H9 (cell line): Measurements from ENCODE around the gene UVSSA. TPM values are rescaled to one million over a fixed set of nuclear protein-coding genes. Genes with fewer than 3 reads are reported as not detected.

Source experiments
- DNase-seq: peaks from one replicate; pipeline ENCODE4 v3.0.0-alpha.2; 2017
- H2AFZ ChIP-seq: one replicate; pipeline ENCODE4 v1.6.1; 2013; ENCODE audit warnings: mild to moderate bottlenecking, low read length, control low read depth, moderate library complexity
- H2AK5ac ChIP-seq: 2 replicates; pipeline ENCODE4 v1.6.1; 2013; ENCODE audit warnings: low read length, control low read depth, mixed read lengths; ENCODE audit not compliant: insufficient read length
- H2BK120ac ChIP-seq: one replicate; pipeline ENCODE4 v1.6.1; 2013; ENCODE audit warnings: low read depth, mild to moderate bottlenecking, low read length, control low read depth, inconsistent platforms; ENCODE audit not compliant: poor library complexity, severe bottlenecking
- H2BK12ac ChIP-seq: 2 replicates; pipeline ENCODE4 v1.6.1; 2013; ENCODE audit warnings: low read length, control low read depth, mixed read lengths, low read depth; ENCODE audit not compliant: insufficient read length
- H2BK15ac ChIP-seq: 2 replicates; pipeline ENCODE4 v1.6.1; 2013; ENCODE audit warnings: low read depth, low read length, control low read depth
- H2BK20ac ChIP-seq: one replicate; pipeline ENCODE4 v1.6.1; 2013; ENCODE audit warnings: low read depth, mild to moderate bottlenecking, low read length, control low read depth, inconsistent platforms; ENCODE audit not compliant: poor library complexity, severe bottlenecking
- H2BK5ac ChIP-seq: 2 replicates; pipeline ENCODE4 v1.6.1; 2013; ENCODE audit warnings: low read length, control low read depth, mixed read lengths; ENCODE audit not compliant: insufficient read length
- H3K14ac ChIP-seq: 2 replicates; pipeline ENCODE4 v1.6.1; 2013; ENCODE audit warnings: low read length, control low read depth; ENCODE audit not compliant: insufficient read depth
- H3K18ac ChIP-seq: 2 replicates; pipeline ENCODE4 v1.6.1; 2013; ENCODE audit warnings: low read depth, mild to moderate bottlenecking, mixed read lengths, low read length, control low read depth; ENCODE audit not compliant: insufficient read length
- H3K23ac ChIP-seq: 2 replicates; pipeline ENCODE4 v1.6.1; 2013; ENCODE audit warnings: low read length, control low read depth, mixed read lengths, low read depth; ENCODE audit not compliant: insufficient read length
- H3K23me2 ChIP-seq: 2 replicates; pipeline ENCODE4 v1.6.1; 2013; ENCODE audit warnings: low read depth, mild to moderate bottlenecking, mixed read lengths, low read length, control low read depth; ENCODE audit not compliant: insufficient read length, poor library complexity, severe bottlenecking
- H3K27ac ChIP-seq: 2 replicates; pipeline ENCODE4 v1.5.1; 2013; ENCODE audit warnings: low read length, control low read depth, mixed read lengths, low read depth; ENCODE audit not compliant: insufficient read length
- H3K27me3 ChIP-seq: 2 replicates; pipeline ENCODE4 v1.6.1; 2013; ENCODE audit warnings: low read length, control low read depth, inconsistent platforms; ENCODE audit not compliant: insufficient read depth
- H3K4ac ChIP-seq: 2 replicates; pipeline ENCODE4 v1.6.1; 2013; ENCODE audit warnings: low read depth, mild to moderate bottlenecking, control low read depth, inconsistent platforms, low read length, moderate library complexity
- H3K4me1 ChIP-seq: 2 replicates; pipeline ENCODE4 v1.6.1; 2013; ENCODE audit warnings: low read length, control low read depth, inconsistent platforms; ENCODE audit not compliant: insufficient read depth
- H3K4me2 ChIP-seq: 2 replicates; pipeline ENCODE4 v1.6.1; 2013; ENCODE audit warnings: low read length, control low read depth, mixed read lengths; ENCODE audit not compliant: insufficient read length, insufficient read depth
- H3K56ac ChIP-seq: 2 replicates; pipeline ENCODE4 v1.6.1; 2013; ENCODE audit warnings: low read depth, mild to moderate bottlenecking, mixed read lengths, low read length, control low read depth; ENCODE audit not compliant: insufficient read length
- H3K79me1 ChIP-seq: 2 replicates; pipeline ENCODE4 v1.6.1; 2013; ENCODE audit warnings: low read depth, mild to moderate bottlenecking, moderate library complexity, low read length, control low read depth, inconsistent platforms; ENCODE audit not compliant: insufficient read depth, poor library complexity, severe bottlenecking
- H3K79me2 ChIP-seq: 2 replicates; pipeline ENCODE4 v1.6.1; 2013; ENCODE audit warnings: low read length, control low read depth, inconsistent platforms; ENCODE audit not compliant: insufficient read depth
- H3K9ac ChIP-seq: 2 replicates; pipeline ENCODE4 v1.6.1; 2013; ENCODE audit warnings: low read length, control low read depth, mixed read lengths; ENCODE audit not compliant: insufficient read length; ENCODE audit errors: extremely low read depth
- H3K9me3 ChIP-seq: one replicate; pipeline ENCODE4 v1.6.1; 2013; ENCODE audit warnings: low read depth, low read length, inconsistent platforms; ENCODE audit not compliant: control insufficient read depth
- H3T11ph ChIP-seq: one replicate; pipeline ENCODE4 v1.6.1; 2013; ENCODE audit warnings: mild to moderate bottlenecking, low read length, control low read depth, inconsistent platforms
- H4K20me1 ChIP-seq: one replicate; pipeline ENCODE4 v1.6.1; 2013; ENCODE audit not compliant: control insufficient read depth, insufficient read length, insufficient read depth
- H4K5ac ChIP-seq: 2 replicates; pipeline ENCODE4 v1.6.1; 2013; ENCODE audit warnings: low read depth, mild to moderate bottlenecking, mixed read lengths, low read length, control low read depth; ENCODE audit not compliant: insufficient read length
- H4K8ac ChIP-seq: replicated peaks from 2 replicates; pipeline ENCODE4 v1.6.1; 2013; ENCODE audit warnings: low read length, control low read depth, mixed read lengths, low read depth; ENCODE audit not compliant: insufficient read length
- H4K91ac ChIP-seq: 2 replicates; pipeline ENCODE4 v1.6.1; 2013; ENCODE audit warnings: low read depth, mild to moderate bottlenecking, moderate library complexity, mixed read lengths, low read length, control low read depth; ENCODE audit not compliant: insufficient read length
- H3K27ac Mint-ChIP-seq, 3 experiments: 2 replicates in 2 of 3; 3 replicates in 1 of 3; pipeline ENCODE4 v1.8.0; 2020 to 2021; ENCODE audit warnings: mixed read lengths in 3 of 3, mild to moderate bottlenecking in 1 of 3, moderate library complexity in 1 of 3
- H3K27me3 Mint-ChIP-seq: 2 replicates; pipeline ENCODE4 v1.8.0; 2021; ENCODE audit warnings: low read depth, mild to moderate bottlenecking, moderate library complexity, mixed read lengths
- H3K36me3 Mint-ChIP-seq, 3 experiments: 2 replicates in 2 of 3; 3 replicates in 1 of 3; pipeline ENCODE4 v1.8.0; 2020 to 2021; ENCODE audit warnings: low read depth in 3 of 3, mixed read lengths in 3 of 3; ENCODE audit not compliant: insufficient read depth in 1 of 3
- H3K4me1 Mint-ChIP-seq, 2 experiments: 2 replicates each; pipeline ENCODE4 v1.8.0; 2020; ENCODE audit warnings: mixed read lengths in 2 of 2
- H3K4me3 Mint-ChIP-seq, 2 experiments: 2 replicates in 1 of 2; 3 replicates in 1 of 2; pipeline ENCODE4 v1.8.0; 2020 to 2021; ENCODE audit warnings: mild to moderate bottlenecking in 2 of 2, mixed read lengths in 2 of 2, moderate library complexity in 1 of 2
- H3K9me3 Mint-ChIP-seq, 2 experiments: 2 replicates in 1 of 2; 3 replicates in 1 of 2; pipeline ENCODE4 v1.8.0; 2020; ENCODE audit warnings: mild to moderate bottlenecking in 2 of 2, mixed read lengths in 2 of 2, moderate library complexity in 1 of 2
- WGBS: extraction: QIAGEN DNeasy Blood & Tissue Kit; methylation state at CpG from one replicate; pipeline ENCODE4 v1.1.7; 2013; ENCODE audit warnings: missing lambda C conversion rate, low lambda C conversion rate, mixed read lengths; ENCODE audit not compliant: insufficient read length; ENCODE audit errors: extremely low coverage; 5-methylcytosine and 5-hydroxymethylcytosine counted together
- total RNA-seq: library from RNA; stranded (reverse); gene quantifications from 2 replicates; pipeline ENCODE4 v1.2.1, GENCODE V29; 2021
- TF ChIP-seq, protein P1 (sequence below): fragments of 200-600 bp; sonication (generic); conservative IDR thresholded peaks from 3 replicates; pipeline ENCODE4 v1.8.0; 2021; ENCODE audit warnings: antibody characterized with exemption, mild to moderate bottlenecking

Gene UVSSA
- total RNA-seq, 1 experiment from 2014 or later = 15.9 TPM

DNA sequence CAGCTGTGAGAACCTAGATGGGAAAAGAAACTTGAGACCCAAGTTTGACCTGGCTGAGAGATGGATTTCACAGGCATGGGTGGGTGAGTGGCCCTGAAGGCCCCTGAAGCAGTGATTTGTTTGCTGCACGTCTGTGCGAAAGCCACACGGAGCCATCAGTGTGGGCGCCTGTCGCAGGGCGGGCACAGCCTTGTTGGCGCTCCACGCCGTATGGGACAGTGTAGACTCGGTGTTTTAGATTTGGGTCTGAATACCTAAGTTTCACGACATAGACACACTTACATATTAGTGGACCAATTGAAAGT lies 21.9 kb upstream of the UVSSA start:
- TF ChIP-seq, protein P1, sequence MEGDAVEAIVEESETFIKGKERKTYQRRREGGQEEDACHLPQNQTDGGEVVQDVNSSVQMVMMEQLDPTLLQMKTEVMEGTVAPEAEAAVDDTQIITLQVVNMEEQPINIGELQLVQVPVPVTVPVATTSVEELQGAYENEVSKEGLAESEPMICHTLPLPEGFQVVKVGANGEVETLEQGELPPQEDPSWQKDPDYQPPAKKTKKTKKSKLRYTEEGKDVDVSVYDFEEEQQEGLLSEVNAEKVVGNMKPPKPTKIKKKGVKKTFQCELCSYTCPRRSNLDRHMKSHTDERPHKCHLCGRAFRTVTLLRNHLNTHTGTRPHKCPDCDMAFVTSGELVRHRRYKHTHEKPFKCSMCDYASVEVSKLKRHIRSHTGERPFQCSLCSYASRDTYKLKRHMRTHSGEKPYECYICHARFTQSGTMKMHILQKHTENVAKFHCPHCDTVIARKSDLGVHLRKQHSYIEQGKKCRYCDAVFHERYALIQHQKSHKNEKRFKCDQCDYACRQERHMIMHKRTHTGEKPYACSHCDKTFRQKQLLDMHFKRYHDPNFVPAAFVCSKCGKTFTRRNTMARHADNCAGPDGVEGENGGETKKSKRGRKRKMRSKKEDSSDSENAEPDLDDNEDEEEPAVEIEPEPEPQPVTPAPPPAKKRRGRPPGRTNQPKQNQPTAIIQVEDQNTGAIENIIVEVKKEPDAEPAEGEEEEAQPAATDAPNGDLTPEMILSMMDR = no peak
- H3K27ac Mint-ChIP-seq = peak overlapping the region in 1 of 3 experiments; percentile 35; a peak in 1 of 7 replicates
- no peaks in the 10 kb centered on the region for H3K4me1 ChIP-seq
- no peak overlapping the region for H3K18ac ChIP-seq
- H2AK5ac ChIP-seq = no peak overlapping the region
- no peaks in the 10 kb centered on the region for H3K27me3 ChIP-seq
- no peak overlapping the region for H2BK20ac ChIP-seq
- no peak for DNase-seq
- H3K4me2 ChIP-seq = no peak overlapping the region
- H3K23ac ChIP-seq = no peak overlapping the region
- no peak overlapping the region for H2BK15ac ChIP-seq
- H2AFZ ChIP-seq = no peak overlapping the region
- H4K5ac ChIP-seq = no peak overlapping the region
- no peaks in the 10 kb centered on the region for H3K27me3 Mint-ChIP-seq
- H3K4ac ChIP-seq = no peak overlapping the region
- no peak overlapping the region for H2BK5ac ChIP-seq
- H3K56ac ChIP-seq = no peak overlapping the region
- H3K9me3 ChIP-seq = no peaks in the 10 kb centered on the region
- H3K4me1 Mint-ChIP-seq = no peaks in the 10 kb centered on the region
- H3K27ac ChIP-seq = no peak overlapping the region
- H3K79me1 ChIP-seq = no peaks in the 10 kb centered on the region
- H4K91ac ChIP-seq = no peak overlapping the region
- H3K14ac ChIP-seq = no peak overlapping the region
- no peaks in the 10 kb centered on the region for H4K20me1 ChIP-seq
- H2BK120ac ChIP-seq = no peak overlapping the region
- H3K79me2 ChIP-seq = no peaks in the 10 kb centered on the region
- H3K23me2 ChIP-seq = no peaks in the 10 kb centered on the region
- H3K4me3 Mint-ChIP-seq = no peak overlapping the region
- H2BK12ac ChIP-seq = no peak overlapping the region
- no peak overlapping the region for H4K8ac ChIP-seq
- no CpG with 5 or more reads among the region's 11 CpGs for WGBS
- H3T11ph ChIP-seq = no peak overlapping the region
- peaks cover 10 to 42% (median 24%) of the 10 kb centered on the region in 3 experiments; a peak in 6 of 7 replicates for H3K36me3 Mint-ChIP-seq
- no peak overlapping the region for H3K9ac ChIP-seq
- H3K9me3 Mint-ChIP-seq = no peaks in the 10 kb centered on the region
